ENCODE measurements around the gene PEX13.
"Not testable (repeated sequence)": the region's sequence is repeated elsewhere in the genome, so short reads cannot be mapped to it uniquely, and the experiment has no call there.

Gene PEX13

DNA sequence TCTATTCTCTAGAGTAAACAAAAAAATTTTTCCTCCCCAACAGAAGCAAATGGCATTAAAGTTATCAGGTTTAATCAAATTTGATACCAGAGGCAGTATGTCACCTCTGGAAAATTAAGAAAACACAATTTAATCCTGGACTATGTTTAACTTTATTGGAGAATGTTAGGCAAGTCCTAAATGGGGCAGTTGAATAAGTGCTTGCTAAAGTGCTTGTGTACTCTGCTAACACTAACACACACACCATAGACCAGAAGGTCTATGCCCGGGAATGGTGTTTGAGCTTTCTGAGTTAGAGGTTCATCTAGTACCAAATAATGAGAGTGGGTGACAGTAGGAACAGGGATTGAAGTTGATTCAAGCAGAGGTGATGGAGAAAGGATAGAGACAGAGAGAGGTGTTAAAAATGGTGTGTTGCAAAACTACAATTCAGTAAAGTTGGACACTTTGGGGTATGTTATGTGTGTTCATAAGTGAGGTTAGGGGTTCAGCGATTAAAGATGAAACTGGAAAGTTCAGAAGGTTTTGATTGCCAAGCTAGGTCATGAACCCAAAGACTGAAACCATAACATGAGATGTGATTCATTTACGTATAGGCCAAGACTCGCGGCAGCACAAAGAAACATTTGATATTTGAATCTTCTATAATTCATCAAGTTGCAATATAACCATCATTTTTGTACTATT, 40.5 kb upstream of the PEX13 start:
- Histone ChIP-seq H3K9me3 (ENCODE audit: severe bottlenecking) (peaks cover 4% of the 10 kb centered on the region), H3K4me3 (ENCODE audit: low read depth, low read length) (no peak overlapping the region), H3K27ac (peak overlapping the region; percentile 48), H3K36me3 (no peaks in the 10 kb centered on the region), H3K27me3 (ENCODE audit: insufficient read depth, low read depth, severe bottlenecking) (no peaks in the 10 kb centered on the region)
- TF ChIP-seq, protein P1, sequence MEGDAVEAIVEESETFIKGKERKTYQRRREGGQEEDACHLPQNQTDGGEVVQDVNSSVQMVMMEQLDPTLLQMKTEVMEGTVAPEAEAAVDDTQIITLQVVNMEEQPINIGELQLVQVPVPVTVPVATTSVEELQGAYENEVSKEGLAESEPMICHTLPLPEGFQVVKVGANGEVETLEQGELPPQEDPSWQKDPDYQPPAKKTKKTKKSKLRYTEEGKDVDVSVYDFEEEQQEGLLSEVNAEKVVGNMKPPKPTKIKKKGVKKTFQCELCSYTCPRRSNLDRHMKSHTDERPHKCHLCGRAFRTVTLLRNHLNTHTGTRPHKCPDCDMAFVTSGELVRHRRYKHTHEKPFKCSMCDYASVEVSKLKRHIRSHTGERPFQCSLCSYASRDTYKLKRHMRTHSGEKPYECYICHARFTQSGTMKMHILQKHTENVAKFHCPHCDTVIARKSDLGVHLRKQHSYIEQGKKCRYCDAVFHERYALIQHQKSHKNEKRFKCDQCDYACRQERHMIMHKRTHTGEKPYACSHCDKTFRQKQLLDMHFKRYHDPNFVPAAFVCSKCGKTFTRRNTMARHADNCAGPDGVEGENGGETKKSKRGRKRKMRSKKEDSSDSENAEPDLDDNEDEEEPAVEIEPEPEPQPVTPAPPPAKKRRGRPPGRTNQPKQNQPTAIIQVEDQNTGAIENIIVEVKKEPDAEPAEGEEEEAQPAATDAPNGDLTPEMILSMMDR (IDR thresholded peaks at IDR 0.05; ENCODE audit: low read depth, low read length): no peak
- DNase-seq: no peak

DNA sequence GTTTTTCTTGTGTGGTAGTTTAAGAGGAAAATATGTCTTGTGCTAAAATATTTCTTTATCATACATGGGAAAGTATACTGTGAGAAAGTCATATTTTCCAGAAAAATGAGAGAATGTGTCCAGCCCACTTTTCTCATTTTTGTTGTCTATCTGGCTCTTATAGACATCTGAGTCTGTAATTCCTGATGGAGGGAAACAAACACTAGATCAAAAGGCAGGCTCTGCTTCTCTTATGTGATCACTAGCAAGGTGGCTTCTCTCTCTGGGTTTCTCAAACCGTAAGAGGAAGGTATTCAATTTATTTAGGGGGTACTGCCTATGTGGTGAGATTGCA, 40.0 kb upstream of the PEX13 start:
- no peaks in the 10 kb centered on the region for H3K27me3 ChIP-seq (ENCODE audit: insufficient read depth, low read depth, severe bottlenecking)
- no peak overlapping the region for H3K27ac ChIP-seq
- H3K9me3 ChIP-seq (ENCODE audit: severe bottlenecking): peaks cover 4% of the 10 kb centered on the region
- TF ChIP-seq, protein P1 (IDR thresholded peaks at IDR 0.05; ENCODE audit: low read depth, low read length): no peak
- H3K36me3 ChIP-seq: no peaks in the 10 kb centered on the region
- H3K4me3 ChIP-seq (ENCODE audit: low read depth, low read length): no peak overlapping the region
- no peak for DNase-seq

DNA sequence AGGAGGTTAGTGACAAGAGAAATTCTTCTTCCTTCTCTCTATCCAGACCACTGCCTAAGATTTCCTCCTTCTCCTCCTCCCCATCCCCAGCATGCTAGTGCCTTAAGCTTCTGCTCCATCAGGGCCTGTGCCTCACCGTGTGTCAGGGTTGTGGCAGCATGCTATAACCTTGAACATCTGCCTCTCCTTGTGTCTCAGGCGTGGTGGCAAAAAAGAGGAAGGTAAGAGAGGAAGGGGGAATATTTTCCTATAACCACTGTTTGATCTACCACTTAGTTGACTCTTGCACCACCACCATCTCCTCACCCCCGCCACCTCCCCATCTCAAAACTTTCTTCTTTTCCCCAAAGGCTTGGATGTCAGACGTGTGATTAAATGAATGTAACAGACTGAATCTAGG, 38.3 kb upstream of the PEX13 start:
- TF ChIP-seq, protein P1 (IDR thresholded peaks at IDR 0.05; ENCODE audit: low read depth, low read length): no peak
- peaks cover 4% of the 10 kb centered on the region for H3K9me3 ChIP-seq (ENCODE audit: severe bottlenecking)
- no peak overlapping the region for H3K27ac ChIP-seq
- H3K27me3 ChIP-seq (ENCODE audit: insufficient read depth, low read depth, severe bottlenecking): no peaks in the 10 kb centered on the region
- no peak for DNase-seq
- H3K36me3 ChIP-seq: no peaks in the 10 kb centered on the region
- H3K4me3 ChIP-seq (ENCODE audit: low read depth, low read length): no peak overlapping the region

DNA sequence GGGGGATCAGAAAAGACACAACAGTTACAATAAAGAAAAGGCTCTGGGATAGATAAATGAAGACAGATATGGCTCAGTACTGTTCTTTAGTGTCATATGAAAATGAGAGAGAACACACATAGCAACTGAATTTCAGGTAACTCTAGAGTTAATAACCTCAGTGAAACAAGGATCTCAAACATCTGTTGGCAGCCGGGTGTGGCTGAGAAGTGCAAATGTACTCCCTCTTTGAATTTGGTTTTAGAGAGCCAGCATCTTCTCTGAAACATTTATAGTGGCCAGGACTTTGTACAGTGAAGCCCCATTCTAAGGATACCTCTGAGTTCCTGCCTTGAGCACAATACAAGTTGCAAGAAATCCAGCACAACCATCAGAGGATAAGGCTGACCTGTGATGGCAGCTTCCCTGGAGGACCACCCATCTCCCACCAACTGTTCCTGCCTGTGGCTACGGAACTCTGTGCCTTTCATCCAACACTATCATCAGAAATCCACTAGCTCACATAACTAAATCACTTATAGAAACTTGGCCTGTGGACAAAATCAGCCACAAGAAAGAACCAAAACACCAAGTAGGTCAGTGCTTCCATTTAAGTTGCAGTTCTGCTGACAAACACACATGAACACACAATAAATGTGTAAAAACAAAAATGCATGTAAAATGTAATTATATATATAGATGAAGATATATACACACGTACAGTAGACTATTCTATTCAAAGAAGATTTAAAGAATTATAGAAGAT, 37.3 kb upstream of the PEX13 start:
- H3K36me3 ChIP-seq: no peaks in the 10 kb centered on the region
- DNase-seq: no peak
- TF ChIP-seq, protein P1 (IDR thresholded peaks at IDR 0.05; ENCODE audit: low read depth, low read length): no peak

GRCh38 chr2:60982066-60982465, 35.5 kb upstream of the PEX13 start:
- H3K36me3 ChIP-seq; H3K27ac ChIP-seq; H3K4me3 ChIP-seq (ENCODE audit: low read depth, low read length); H3K27me3 ChIP-seq (ENCODE audit: insufficient read depth, low read depth, severe bottlenecking); DNase-seq; H3K9me3 ChIP-seq (ENCODE audit: severe bottlenecking): not testable (repeated sequence)

More for the DNA sequence above, 37.3 kb upstream of the PEX13 start:
- H3K9me3 ChIP-seq (ENCODE audit: severe bottlenecking): no peaks in the 10 kb centered on the region
- H3K4me3 ChIP-seq (ENCODE audit: low read depth, low read length): no peak overlapping the region
- no peak overlapping the region for H3K27ac ChIP-seq
- H3K27me3 ChIP-seq (ENCODE audit: insufficient read depth, low read depth, severe bottlenecking): no peaks in the 10 kb centered on the region

GRCh38 chr2:60984720-60985119, 32.8 kb upstream of the PEX13 start:
- Histone ChIP-seq H3K27ac (no peak overlapping the region), H3K27me3 (ENCODE audit: insufficient read depth, low read depth, severe bottlenecking) (no peaks in the 10 kb centered on the region), H3K9me3 (ENCODE audit: severe bottlenecking) (no peaks in the 10 kb centered on the region), H3K4me3 (ENCODE audit: low read depth, low read length) (no peak overlapping the region), H3K36me3 (no peaks in the 10 kb centered on the region)
- DNase-seq: no peak
- TF ChIP-seq, protein P1 (IDR thresholded peaks at IDR 0.05; ENCODE audit: low read depth, low read length): no peak
